Stimulated activated CD4-positive, alpha-beta T cell treated with anti-CD3 and anti-CD28 coated beads, Interleukin-2, amount 100 ng/mL, for 24 hours (primary cell): Measurements from ENCODE around the gene OR2T35.
"Not testable (repeated sequence)": the region's sequence is repeated elsewhere in the genome, so short reads cannot be mapped to it uniquely, and the experiment has no call there.

Experiments used
- DNase-seq, 2 donors: peaks; one replicate each; pipeline ENCODE4 v3.0.0-alpha.2; 2020

The OR2T35 gene, protein sequence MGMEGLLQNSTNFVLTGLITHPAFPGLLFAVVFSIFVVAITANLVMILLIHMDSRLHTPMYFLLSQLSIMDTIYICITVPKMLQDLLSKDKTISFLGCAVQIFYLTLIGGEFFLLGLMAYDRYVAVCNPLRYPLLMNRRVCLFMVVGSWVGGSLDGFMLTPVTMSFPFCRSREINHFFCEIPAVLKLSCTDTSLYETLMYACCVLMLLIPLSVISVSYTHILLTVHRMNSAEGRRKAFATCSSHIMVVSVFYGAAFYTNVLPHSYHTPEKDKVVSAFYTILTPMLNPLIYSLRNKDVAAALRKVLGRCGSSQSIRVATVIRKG

GRCh38 chr1:248645178-248645577 lies at the start of gene OR2T35:
TSS of gene OR2T35 (minus strand) at chr1:248645278. CDS start at chr1:248639258, 6,020 bp downstream.
- DNase-seq = not testable (repeated sequence)

DNA sequence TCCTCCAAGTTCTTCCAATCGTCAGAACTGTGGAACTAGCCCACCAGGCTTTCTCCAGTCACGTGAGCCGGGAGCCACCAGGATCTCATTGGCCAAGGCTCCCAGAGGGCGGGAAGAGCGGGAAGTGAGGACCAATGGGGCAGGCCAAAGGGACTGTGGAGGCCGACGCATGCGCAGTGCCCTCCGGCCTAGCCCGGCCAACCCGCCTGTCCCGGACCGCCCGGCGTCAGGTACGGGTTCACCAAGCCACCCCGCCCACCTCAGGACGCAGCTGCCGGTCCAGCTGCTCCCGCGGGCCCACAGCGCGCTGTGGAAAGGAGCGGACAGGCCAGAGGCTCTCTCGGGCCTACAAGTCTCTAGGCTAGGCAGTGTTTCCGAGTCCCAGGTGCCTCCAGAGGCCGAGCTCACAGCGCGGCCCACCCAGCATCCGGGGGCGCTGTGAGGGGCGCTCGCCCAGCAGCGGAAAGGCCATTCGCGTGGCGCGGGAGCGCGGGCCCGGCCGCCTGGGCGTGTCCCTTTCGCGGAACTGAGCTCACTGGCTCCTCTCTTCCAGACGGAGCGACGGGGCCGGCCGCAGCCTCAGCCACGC lies 46.6 kb upstream of the OR2T35 start:
- no peak for DNase-seq

GRCh38 chr1:248688527-248689298 lies 43.6 kb upstream of the OR2T35 start:
- no peak for DNase-seq

- DNase-seq = peak in 1 of 2 donors; percentile 3
These were observed 41.7 kb upstream of the OR2T35 start for GRCh38 chr1:248686815-248687214.

- DNase-seq = no peak
These were observed 36.6 kb upstream of the OR2T35 start for GRCh38 chr1:248681651-248682050.

DNA sequence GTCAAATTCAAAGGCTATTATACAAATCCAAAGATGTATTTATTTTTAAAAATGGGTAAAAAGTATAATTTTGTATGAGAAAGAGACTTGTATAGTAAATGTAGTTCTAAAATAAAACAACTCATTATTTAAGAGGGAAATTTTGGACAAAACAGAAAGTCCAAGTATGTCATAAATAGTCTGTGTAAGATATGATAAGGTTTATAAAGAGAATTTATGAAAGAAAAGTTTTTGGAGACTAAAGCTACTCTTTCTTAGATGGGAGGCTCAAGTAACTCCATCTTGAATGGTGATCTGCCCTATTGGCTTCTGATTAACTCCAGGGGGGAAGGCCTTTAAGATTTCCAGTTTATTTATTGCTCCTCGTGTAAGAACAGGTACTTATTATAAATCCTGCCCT lies 24.9 kb upstream of the OR2T35 start:
- no peak for DNase-seq

DNA sequence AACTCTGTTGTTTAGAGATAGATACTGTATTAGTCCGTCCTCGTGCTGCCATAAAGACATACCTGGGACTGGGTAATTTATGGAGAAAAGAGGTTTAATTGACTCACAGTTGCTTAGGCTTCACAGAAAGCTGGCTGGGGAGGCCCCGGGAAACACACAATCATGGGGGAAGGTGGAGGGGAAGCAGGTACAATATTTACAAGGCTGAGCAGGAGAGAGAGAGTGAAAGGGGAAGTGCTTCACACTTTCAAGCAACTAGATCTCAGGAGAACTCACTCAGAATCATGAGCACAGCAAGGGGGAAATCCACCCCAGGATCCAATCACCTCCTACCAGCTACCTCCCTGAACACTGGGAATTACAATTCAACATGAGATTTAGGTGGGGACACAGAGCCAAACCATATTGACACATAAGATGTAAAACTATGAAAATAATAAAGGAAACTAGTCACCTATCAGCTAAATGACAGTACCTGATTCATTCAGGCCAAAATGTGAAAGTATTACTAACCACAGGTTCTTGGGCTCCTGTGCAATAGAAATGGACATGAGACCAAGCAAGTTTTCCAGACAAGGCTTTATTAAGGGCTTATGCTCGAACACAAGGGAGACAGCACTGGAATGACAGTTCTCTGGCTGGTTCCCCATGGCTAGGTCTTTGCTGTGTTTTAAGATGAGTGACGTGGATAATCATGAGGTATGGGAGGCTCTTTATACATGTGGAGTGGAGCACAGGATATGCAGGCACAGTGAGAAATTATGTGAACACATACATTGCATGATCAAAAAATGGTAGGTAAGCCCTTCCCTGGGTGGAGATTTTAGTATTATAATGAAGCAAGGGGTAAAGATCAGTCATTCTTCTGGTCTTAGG lies 18.6 kb upstream of the OR2T35 start:
- not testable (repeated sequence) for DNase-seq

DNA sequence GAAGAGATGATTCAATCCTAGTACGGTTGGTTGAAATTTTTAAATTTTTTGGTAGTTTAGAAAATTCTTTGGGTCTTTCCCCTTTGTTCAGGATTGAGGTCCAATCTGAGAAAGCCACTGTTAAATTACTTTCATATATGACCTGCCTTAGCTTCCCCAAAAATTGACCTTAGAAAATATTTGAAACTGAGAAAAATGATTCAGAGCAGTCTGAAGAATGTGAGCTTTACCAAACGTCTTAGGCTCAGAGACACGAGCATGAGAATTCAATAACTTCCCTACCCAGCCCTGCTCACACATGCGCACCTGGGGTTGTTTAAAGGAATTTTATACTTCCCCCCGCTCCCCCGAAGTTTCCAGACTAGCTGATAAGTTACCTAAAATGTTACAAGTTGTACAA lies 11.7 kb upstream of the OR2T35 start:
- not testable (repeated sequence) for DNase-seq

GRCh38 chr1:248655354-248655753 lies 10.3 kb upstream of the OR2T35 start, which contains the start of gene OR2T27:
TSS of gene OR2T27 (minus strand) at chr1:248655528. CDS start at chr1:248650884, 4,644 bp downstream.
- not testable (repeated sequence) for DNase-seq

- DNase-seq = not testable (repeated sequence)
These were observed 3.9 kb upstream of the OR2T35 start for GRCh38 chr1:248648770-248649536.

DNA sequence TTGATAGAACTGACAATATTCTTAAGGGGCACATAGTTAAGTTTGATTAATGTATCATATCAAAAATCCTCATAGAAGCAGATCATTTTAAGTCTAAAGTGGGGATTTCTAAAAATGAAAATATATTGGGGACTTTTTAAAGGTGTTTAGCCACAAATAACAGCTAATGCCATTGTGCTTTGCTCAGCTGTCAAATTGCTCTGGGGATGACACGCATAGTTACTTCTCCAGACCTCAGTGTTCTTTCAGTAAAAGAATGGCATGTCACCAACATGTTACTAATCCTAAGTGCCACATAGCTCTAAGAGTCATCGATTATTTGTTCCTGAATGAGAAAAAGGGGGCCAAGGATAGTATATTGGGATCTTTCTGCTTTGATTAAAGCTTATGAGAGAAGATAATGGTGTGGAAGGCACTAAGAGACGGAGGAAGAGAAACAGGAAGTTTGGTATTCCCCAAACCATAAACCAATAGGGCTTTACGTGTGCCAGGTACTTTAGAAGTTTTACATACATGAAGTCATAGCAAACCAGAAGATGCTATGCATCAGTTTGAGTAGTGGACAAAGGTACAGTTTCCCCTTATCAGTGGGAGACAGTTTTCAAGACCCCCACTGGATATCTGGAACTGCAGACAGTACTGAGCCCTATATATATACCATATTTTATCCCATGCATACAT lies 2.0 kb downstream of the OR2T35 start:
- not testable (repeated sequence) for DNase-seq

DNA sequence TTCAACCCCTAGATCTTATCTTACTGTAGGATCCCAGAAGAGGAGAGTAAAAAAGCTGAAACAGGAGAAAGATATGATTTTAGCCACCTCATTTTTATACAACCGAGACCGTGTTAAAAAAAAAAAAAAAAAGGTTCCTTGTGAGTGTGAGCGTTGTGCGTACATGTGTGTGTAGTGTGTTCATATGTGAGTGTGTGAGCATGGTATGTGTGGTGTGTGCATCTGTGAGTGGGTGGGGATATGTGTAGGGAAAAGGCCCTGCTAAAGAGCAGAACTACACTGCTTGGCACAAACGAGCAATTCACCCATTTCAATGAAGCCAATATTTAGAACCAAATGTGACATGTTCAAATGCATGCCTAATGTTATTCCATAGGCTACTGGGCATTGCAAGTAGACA lies 3.5 kb downstream of the OR2T35 start:
- DNase-seq = not testable (repeated sequence)

- not testable (repeated sequence) for DNase-seq
These were observed 4.2 kb downstream of the OR2T35 start for GRCh38 chr1:248640906-248641305.

- DNase-seq = not testable (repeated sequence)
These were observed 5.4 kb downstream of the OR2T35 start for GRCh38 chr1:248639652-248640051.

DNA sequence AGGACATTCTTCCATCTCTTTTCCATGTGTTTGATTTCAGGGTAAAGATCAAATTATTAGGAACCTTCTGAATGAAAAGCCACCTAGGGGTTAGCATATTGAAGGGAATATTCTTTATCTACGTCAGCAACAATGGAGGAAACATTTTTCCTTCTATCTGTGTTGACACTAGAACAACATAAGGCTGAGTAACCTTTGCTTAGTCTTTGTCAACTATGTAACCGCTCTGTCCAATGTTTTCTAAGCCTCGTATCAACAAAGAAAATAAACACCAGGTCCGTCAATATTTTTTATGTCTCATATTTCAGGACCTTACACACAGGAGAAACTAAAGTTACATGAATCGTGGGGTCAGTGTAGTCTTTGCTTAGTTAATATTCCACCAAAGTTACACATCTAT lies 8.5 kb downstream of the OR2T35 start:
- not testable (repeated sequence) for DNase-seq

GRCh38 chr1:248634991-248635390 lies 10.1 kb downstream of the OR2T35 start, which contains the start of gene OR2T11:
TSS of gene OR2T11 (minus strand) at chr1:248635091. CDS start at chr1:248627128, 7,963 bp downstream.
- not testable (repeated sequence) for DNase-seq

DNA sequence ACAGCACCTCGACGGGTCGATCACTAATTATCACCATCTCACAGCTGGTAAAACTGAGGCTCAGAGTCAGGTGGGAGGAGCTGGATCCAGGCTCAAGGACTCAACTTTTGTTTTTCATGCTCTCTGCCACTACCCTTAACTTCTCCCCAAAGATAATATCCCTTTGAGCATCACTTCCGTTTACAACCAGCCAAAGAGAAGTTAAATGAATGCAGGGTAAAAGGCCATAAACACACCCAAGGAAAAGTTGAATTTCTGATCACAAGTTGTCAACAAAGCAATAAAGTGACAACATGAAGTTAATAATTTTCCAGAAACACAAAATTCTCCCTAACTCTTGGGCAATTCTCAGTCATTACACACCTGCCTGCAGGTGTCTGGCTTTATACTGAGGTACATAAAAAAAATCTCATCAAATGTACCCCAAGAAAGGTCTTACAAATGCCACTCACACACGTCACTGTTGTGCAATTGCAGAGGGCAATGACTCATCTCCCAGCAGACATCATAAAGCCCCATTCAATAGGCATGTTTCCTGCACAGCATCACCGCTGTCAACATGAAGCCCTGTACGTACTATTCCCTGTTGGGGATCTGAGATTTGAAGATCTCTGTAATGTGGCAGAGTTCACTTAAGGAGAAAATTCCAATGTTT lies 13.6 kb downstream of the OR2T35 start:
- no peak for DNase-seq

DNA sequence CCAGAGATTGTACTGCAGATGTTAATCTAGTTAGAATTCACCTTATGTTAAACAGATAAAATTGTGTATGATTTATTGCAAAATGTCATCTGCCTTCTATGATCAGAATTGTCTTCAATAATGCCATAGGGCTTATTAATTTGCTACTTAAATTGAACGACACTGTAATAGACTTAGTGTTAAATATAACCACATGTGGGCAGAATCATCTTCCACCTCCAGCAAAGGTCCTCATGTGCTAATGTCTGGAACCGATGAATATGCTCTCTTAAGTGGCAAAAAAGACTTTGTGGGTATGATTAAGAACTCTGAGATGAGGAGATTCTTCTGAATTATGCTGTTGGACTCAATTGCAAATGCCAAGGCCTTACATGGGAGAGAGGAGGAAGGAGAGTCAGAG lies 14.5 kb downstream of the OR2T35 start:
- DNase-seq = no peak

- no peak for DNase-seq
These were observed 16.9 kb downstream of the OR2T35 start for GRCh38 chr1:248627971-248628844.
